Upper lobe of left lung (tissue), 4 donors: Measurements from ENCODE around the gene LMO1.

ENCODE experiments used
- CTCF ChIP-seq, 6 experiments: fragments of 450-650 bp in 4 of 6; fragments of 200-600 bp in 2 of 6; sonication (generic) in 2 of 6; IDR thresholded peaks; one replicate each; pipeline ENCODE4 v1.5.1; 2016 to 2019; ENCODE audit warnings: antibody characterized with exemption in 6 of 6
- EP300 ChIP-seq, 4 donors: sonication (generic); formaldehyde crosslinking; IDR thresholded peaks; one replicate each; pipeline ENCODE4 v1.5.1; 2017; ENCODE audit warnings: antibody characterized with exemption in 4 of 4, control low read depth in 2 of 4
- POLR2A ChIP-seq, 4 donors: fragments of 450-650 bp; IDR thresholded peaks; one replicate each; pipeline ENCODE4 v1.5.1; 2016 to 2017; ENCODE audit warnings: antibody characterized with exemption in 4 of 4, mild to moderate bottlenecking in 2 of 4
- POLR2AphosphoS5 ChIP-seq, 2 donors: sonication (generic); formaldehyde crosslinking; IDR thresholded peaks; one replicate each; pipeline ENCODE4 v1.5.1; 2017; ENCODE audit warnings: antibody characterized with exemption in 2 of 2

GRCh38 chr11:8312986-8313385 lies 49.3 kb upstream of the LMO1 start:
- TF ChIP-seq CTCF (IDR thresholded peaks at IDR 0.05), result no peak
- TF ChIP-seq POLR2A (IDR thresholded peaks at IDR 0.05), result no peak
- TF ChIP-seq EP300 (IDR thresholded peaks at IDR 0.05), result no peak
- TF ChIP-seq POLR2AphosphoS5 (IDR thresholded peaks at IDR 0.05), result no peak
